SK-N-SH (cell line): ENCODE results near the gene ENTHD1. TPM values are rescaled to one million over a fixed set of nuclear protein-coding genes. Genes with fewer than 3 reads are reported as not detected.

Experiments used
- CTCF ChIA-PET: fragments of 300-600, 350-600 bp; formaldehyde crosslinking; extraction: SDS; loops from one replicate; lab custom pipeline; 2021; lab: Yijun Ruan, JAX
- POLR2A ChIA-PET: fragments of 350-600 bp; sonication (Branson Sonifier 250); formaldehyde crosslinking; extraction: SDS; loops from one replicate; lab custom pipeline; 2020; ENCODE audit warnings: antibody characterized with exemption, inconsistent platforms; lab: Yijun Ruan, JAX
- DNase-seq: peaks from one replicate; pipeline ENCODE4 v3.0.0; 2012
- H2AFZ ChIP-seq: fragments of 200-600 bp; sonication (generic); 2 replicates; pipeline ENCODE4 v1.8.1; 2016; ENCODE audit warnings: antibody characterized with exemption, mild to moderate bottlenecking, low read depth
- H3F3A ChIP-seq: fragments of 200-600 bp; sonication (generic); replicated peaks from 2 replicates; pipeline ENCODE3; 2016; ENCODE audit warnings: antibody characterized with exemption, mild to moderate bottlenecking; ENCODE audit not compliant: insufficient read depth
- H3K27ac ChIP-seq, 2 experiments: fragments of 200-500 bp in 1 of 2; fragments of 200-600 bp in 1 of 2; sonication (Bioruptor generic) in 1 of 2; sonication (generic), shearing (Covaris generic) in 1 of 2; 2 replicates each; pipeline versions ENCODE4 v1.5.1 to v1.6.1; 2014 to 2016; ENCODE audit warnings: low read depth in 2 of 2, inconsistent platforms in 1 of 2, low read length in 1 of 2, mild to moderate bottlenecking in 1 of 2, mixed read lengths in 1 of 2
- H3K27me3 ChIP-seq: fragments of 200-600 bp; sonication (generic), shearing (Covaris generic); 2 replicates; pipeline ENCODE4 v1.6.1; 2016; ENCODE audit warnings: mixed run types; ENCODE audit not compliant: insufficient read depth
- H3K36me3 ChIP-seq, 2 experiments: fragments of 200-500 bp in 1 of 2; fragments of 200-600 bp in 1 of 2; sonication (Bioruptor generic) in 1 of 2; sonication (generic) in 1 of 2; replicated peaks in 1 of 2; 2 replicates each; pipeline versions ENCODE3 to v1.5.1; 2014 to 2016; ENCODE audit warnings: low read length in 1 of 2, mild to moderate bottlenecking in 1 of 2; ENCODE audit not compliant: insufficient read depth in 2 of 2, control insufficient read depth in 1 of 2
- H3K4me1 ChIP-seq, 2 experiments: fragments of 200-500 bp in 1 of 2; fragments of 200-600 bp in 1 of 2; sonication (Bioruptor generic) in 1 of 2; sonication (generic), shearing (Covaris generic) in 1 of 2; 2 replicates each; pipeline versions ENCODE4 v1.5.1 to v1.6.1; 2014 to 2016; ENCODE audit warnings: low read depth in 1 of 2, low read length in 1 of 2, mixed run types in 1 of 2; ENCODE audit not compliant: insufficient read depth in 2 of 2, control insufficient read depth in 1 of 2
- H3K4me2 ChIP-seq: fragments of 200-600 bp; sonication (generic), shearing (Covaris generic); 2 replicates; pipeline ENCODE4 v1.6.1; 2017; ENCODE audit warnings: mixed run types
- H3K4me3 ChIP-seq, 2 experiments: fragments of 200-500 bp in 1 of 2; fragments of 200-600 bp in 1 of 2; sonication (Bioruptor generic) in 1 of 2; sonication (generic), shearing (Covaris generic) in 1 of 2; 2 replicates each; pipeline versions ENCODE4 v1.5.1 to v1.8.1; 2014 to 2016; ENCODE audit warnings: low read depth in 2 of 2, inconsistent platforms in 1 of 2, low read length in 1 of 2, mild to moderate bottlenecking in 1 of 2, mixed read lengths in 1 of 2, moderate library complexity in 1 of 2
- H3K79me2 ChIP-seq: fragments of 200-600 bp; sonication (generic); 2 replicates; pipeline ENCODE4 v1.8.1; 2017; ENCODE audit warnings: mild to moderate bottlenecking; ENCODE audit not compliant: insufficient read depth
- H3K9ac ChIP-seq: fragments of 200-600 bp; sonication (generic); 2 replicates; pipeline ENCODE4 v1.6.1; 2017; ENCODE audit warnings: mixed run types
- H3K9me2 ChIP-seq: fragments of 200-600 bp; sonication (generic); 2 replicates; pipeline ENCODE4 v1.6.1; 2017; ENCODE audit warnings: mixed run types
- H3K9me3 ChIP-seq: fragments of 200-600 bp; sonication (generic); 2 replicates; pipeline ENCODE4 v1.6.1; 2017; ENCODE audit warnings: mixed run types, mild to moderate bottlenecking, moderate library complexity
- H4K20me1 ChIP-seq: fragments of 200-600 bp; sonication (generic); 2 replicates; pipeline ENCODE4 v1.6.1; 2017; ENCODE audit warnings: mild to moderate bottlenecking, mixed run types; ENCODE audit not compliant: insufficient read depth
- CHD2 ChIP-seq: fragments of 150-350 bp; IDR thresholded peaks from 2 replicates; pipeline ENCODE4 v1.6.1; 2018; ENCODE audit warnings: low read length; ENCODE audit not compliant: partially characterized antibody
- FOSL2 ChIP-seq: IDR thresholded peaks from 2 replicates; pipeline ENCODE4 v1.4.0; 2012; ENCODE audit warnings: low read depth, mild to moderate bottlenecking, moderate library complexity, borderline replicate concordance
- FOXJ3 ChIP-seq: sonication (generic); formaldehyde crosslinking; IDR thresholded peaks from 2 replicates; pipeline ENCODE4 v1.5.1; 2020; ENCODE audit warnings: mild to moderate bottlenecking, missing genetic modification reagents
- FOXM1 ChIP-seq: IDR thresholded peaks from 2 replicates; pipeline ENCODE4 v1.4.0; 2012; ENCODE audit warnings: low read depth, mild to moderate bottlenecking
- GATA2 ChIP-seq: sonication (generic); formaldehyde crosslinking; IDR thresholded peaks from 2 replicates; pipeline ENCODE4 v1.5.0; 2020; ENCODE audit warnings: mild to moderate bottlenecking, missing genetic modification reagents
- NFIC ChIP-seq: IDR thresholded peaks from 2 replicates; pipeline ENCODE4 v1.4.0; 2012; ENCODE audit warnings: borderline replicate concordance
- NRF1 ChIP-seq: IDR thresholded peaks from 2 replicates; pipeline ENCODE4 v1.6.1; 2012; ENCODE audit warnings: low read depth, mild to moderate bottlenecking, low read length
- POLR2AphosphoS5 ChIP-seq: IDR thresholded peaks from 2 replicates; pipeline ENCODE4 v1.6.1; 2012; ENCODE audit warnings: low read depth, low read length
- RFX5 ChIP-seq: IDR thresholded peaks from 2 replicates; pipeline ENCODE4 v1.6.1; 2012; ENCODE audit warnings: mild to moderate bottlenecking, improper control_type of control experiment, low read length
- SIN3A ChIP-seq: IDR thresholded peaks from 2 replicates; pipeline ENCODE4 v1.6.1; 2012; ENCODE audit warnings: low read depth, mild to moderate bottlenecking, low read length, moderate library complexity, borderline replicate concordance
- SMC3 ChIP-seq: IDR thresholded peaks from 2 replicates; pipeline ENCODE4 v1.6.1; 2012; ENCODE audit warnings: low read depth, low read length, improper control_type of control experiment
- TAF1 ChIP-seq: IDR thresholded peaks from 2 replicates; pipeline ENCODE4 v1.6.1; 2012; ENCODE audit warnings: low read depth, mild to moderate bottlenecking, low read length, moderate library complexity, borderline replicate concordance
- TCF12 ChIP-seq: IDR thresholded peaks from 2 replicates; pipeline ENCODE4 v1.4.0; 2012
- YY1 ChIP-seq: IDR thresholded peaks from 2 replicates; pipeline ENCODE4 v1.4.0; 2012; ENCODE audit warnings: low read depth, mild to moderate bottlenecking
- WGBS: methylation state at CpG from one replicate; pipeline ENCODE4 v1.1.6; 2017; ENCODE audit warnings: low lambda C conversion rate; 5-methylcytosine and 5-hydroxymethylcytosine counted together
- polyA plus RNA-seq, 3 experiments: library from polyadenylated mRNA; depleted of rRNA; stranded (reverse); fragments of >200 nt; gene quantifications; 2 replicates each; pipeline ENCODE4 v1.2.3, GENCODE V29; 2012
- TF ChIP-seq, protein P1 (sequence below): fragments of 150-350 bp; IDR thresholded peaks from 2 replicates; pipeline ENCODE4 v1.6.1; 2016; ENCODE audit warnings: mild to moderate bottlenecking, low read depth, low read length
- TF ChIP-seq, protein P2 (sequence below): IDR thresholded peaks from 2 replicates; pipeline ENCODE4; 2012
- TF ChIP-seq, protein P3 (sequence below): IDR thresholded peaks from 2 replicates; pipeline ENCODE4 v1.4.0; 2012; ENCODE audit warnings: low read depth, borderline replicate concordance
- TF ChIP-seq, protein P4 (sequence below): IDR thresholded peaks from 2 replicates; pipeline ENCODE4 v1.6.1; 2012; ENCODE audit warnings: mild to moderate bottlenecking, low read depth, low read length, moderate library complexity

ENTHD1 gene
- polyA plus RNA-seq, 1 of the 3 experiments (the other 2 are of a cell fraction) = not detected

DNA sequence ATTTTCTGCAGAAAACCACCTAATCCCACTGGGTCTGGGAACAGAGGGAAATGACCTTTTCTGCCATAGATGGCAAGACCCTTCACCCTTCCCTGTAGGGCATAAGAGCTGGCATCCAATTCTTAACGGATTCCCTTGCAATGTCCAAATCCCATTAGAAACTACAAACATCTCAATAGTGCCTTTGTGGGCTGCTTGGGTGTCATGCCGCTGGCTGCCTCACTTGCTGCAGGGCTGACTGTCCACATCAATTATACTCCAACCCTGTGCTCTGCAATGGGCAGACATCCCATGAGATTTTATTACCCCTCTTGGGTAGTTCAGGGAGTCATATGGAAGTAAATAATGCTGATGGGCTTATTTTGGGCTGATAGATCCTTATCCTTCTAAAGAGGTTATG, 14.6 kb upstream of the ENTHD1 start:
- WGBS = no CpG with 5 or more reads among the region's 2 CpGs
- no peaks in the 10 kb centered on the region for H4K20me1 ChIP-seq
- H3K36me3 ChIP-seq = no peaks in the 10 kb centered on the region
- H3K27ac ChIP-seq = no peak overlapping the region
- no peak overlapping the region for H3K4me2 ChIP-seq
- no peak overlapping the region for H3K4me3 ChIP-seq
- H3K9me3 ChIP-seq = no peaks in the 10 kb centered on the region
- no peak overlapping the region for H3K9ac ChIP-seq
- ChIA-PET POLR2A (interaction anchor here (0.6 kb wide), 1 partner anchor 85 kb away, joined by 3 read pairs; no protein-coding TSS in a partner anchor), CTCF (no interaction called here)
- no peak overlapping the region for H2AFZ ChIP-seq
- TF ChIP-seq, protein P1, sequence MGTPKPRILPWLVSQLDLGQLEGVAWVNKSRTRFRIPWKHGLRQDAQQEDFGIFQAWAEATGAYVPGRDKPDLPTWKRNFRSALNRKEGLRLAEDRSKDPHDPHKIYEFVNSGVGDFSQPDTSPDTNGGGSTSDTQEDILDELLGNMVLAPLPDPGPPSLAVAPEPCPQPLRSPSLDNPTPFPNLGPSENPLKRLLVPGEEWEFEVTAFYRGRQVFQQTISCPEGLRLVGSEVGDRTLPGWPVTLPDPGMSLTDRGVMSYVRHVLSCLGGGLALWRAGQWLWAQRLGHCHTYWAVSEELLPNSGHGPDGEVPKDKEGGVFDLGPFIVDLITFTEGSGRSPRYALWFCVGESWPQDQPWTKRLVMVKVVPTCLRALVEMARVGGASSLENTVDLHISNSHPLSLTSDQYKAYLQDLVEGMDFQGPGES = no peak
- TF ChIP-seq FOXM1 (no peak), FOXJ3 (CRISPR knock-in tag) (no peak), POLR2AphosphoS5 (no peak), CHD2 (no peak), TCF12 (no peak), FOSL2 (no peak), GATA2 (CRISPR knock-in tag) (no peak), SIN3A (no peak), NFIC (no peak), YY1 (no peak), NRF1 (no peak), TAF1 (no peak), SMC3 (no peak), RFX5 (no peak)
- TF ChIP-seq, protein P2, sequence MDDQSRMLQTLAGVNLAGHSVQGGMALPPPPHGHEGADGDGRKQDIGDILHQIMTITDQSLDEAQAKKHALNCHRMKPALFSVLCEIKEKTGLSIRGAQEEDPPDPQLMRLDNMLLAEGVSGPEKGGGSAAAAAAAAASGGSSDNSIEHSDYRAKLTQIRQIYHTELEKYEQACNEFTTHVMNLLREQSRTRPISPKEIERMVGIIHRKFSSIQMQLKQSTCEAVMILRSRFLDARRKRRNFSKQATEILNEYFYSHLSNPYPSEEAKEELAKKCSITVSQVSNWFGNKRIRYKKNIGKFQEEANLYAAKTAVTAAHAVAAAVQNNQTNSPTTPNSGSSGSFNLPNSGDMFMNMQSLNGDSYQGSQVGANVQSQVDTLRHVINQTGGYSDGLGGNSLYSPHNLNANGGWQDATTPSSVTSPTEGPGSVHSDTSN = no peak
- TF ChIP-seq, protein P3, sequence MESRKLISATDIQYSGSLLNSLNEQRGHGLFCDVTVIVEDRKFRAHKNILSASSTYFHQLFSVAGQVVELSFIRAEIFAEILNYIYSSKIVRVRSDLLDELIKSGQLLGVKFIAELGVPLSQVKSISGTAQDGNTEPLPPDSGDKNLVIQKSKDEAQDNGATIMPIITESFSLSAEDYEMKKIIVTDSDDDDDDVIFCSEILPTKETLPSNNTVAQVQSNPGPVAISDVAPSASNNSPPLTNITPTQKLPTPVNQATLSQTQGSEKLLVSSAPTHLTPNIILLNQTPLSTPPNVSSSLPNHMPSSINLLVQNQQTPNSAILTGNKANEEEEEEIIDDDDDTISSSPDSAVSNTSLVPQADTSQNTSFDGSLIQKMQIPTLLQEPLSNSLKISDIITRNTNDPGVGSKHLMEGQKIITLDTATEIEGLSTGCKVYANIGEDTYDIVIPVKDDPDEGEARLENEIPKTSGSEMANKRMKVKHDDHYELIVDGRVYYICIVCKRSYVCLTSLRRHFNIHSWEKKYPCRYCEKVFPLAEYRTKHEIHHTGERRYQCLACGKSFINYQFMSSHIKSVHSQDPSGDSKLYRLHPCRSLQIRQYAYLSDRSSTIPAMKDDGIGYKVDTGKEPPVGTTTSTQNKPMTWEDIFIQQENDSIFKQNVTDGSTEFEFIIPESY = no peak
- TF ChIP-seq, protein P4, sequence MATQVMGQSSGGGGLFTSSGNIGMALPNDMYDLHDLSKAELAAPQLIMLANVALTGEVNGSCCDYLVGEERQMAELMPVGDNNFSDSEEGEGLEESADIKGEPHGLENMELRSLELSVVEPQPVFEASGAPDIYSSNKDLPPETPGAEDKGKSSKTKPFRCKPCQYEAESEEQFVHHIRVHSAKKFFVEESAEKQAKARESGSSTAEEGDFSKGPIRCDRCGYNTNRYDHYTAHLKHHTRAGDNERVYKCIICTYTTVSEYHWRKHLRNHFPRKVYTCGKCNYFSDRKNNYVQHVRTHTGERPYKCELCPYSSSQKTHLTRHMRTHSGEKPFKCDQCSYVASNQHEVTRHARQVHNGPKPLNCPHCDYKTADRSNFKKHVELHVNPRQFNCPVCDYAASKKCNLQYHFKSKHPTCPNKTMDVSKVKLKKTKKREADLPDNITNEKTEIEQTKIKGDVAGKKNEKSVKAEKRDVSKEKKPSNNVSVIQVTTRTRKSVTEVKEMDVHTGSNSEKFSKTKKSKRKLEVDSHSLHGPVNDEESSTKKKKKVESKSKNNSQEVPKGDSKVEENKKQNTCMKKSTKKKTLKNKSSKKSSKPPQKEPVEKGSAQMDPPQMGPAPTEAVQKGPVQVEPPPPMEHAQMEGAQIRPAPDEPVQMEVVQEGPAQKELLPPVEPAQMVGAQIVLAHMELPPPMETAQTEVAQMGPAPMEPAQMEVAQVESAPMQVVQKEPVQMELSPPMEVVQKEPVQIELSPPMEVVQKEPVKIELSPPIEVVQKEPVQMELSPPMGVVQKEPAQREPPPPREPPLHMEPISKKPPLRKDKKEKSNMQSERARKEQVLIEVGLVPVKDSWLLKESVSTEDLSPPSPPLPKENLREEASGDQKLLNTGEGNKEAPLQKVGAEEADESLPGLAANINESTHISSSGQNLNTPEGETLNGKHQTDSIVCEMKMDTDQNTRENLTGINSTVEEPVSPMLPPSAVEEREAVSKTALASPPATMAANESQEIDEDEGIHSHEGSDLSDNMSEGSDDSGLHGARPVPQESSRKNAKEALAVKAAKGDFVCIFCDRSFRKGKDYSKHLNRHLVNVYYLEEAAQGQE = no peak
- H3K4me1 ChIP-seq = no peaks in the 10 kb centered on the region
- no peaks in the 10 kb centered on the region for H3K27me3 ChIP-seq
- no peaks in the 10 kb centered on the region for H3K9me2 ChIP-seq
- DNase-seq = no peak
- H3K79me2 ChIP-seq = no peaks in the 10 kb centered on the region
- H3F3A ChIP-seq = no peaks in the 10 kb centered on the region
